ENCODE results near the gene SLCO3A1.

The SLCO3A1 gene

DNA sequence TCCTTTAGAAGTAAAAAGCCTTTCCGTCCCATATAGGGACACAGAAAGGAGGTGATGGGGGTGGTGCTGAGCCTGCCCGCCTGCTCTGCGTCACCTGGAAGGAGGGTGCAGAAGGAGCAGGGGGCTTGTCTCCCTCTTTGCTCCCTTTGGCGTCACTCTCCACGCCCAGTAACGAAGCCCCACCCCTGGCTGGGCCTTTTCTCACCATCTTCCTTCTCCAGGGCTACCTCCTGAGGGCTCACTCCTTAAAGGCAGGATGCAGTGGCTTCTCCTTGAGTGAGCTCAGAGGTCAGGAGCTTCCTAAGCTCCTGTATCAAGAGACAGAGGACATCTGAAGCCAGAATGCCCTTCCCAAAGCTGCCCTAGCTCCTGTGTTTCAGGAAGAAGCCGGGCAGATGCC is 31.5 kb downstream of the SLCO3A1 start:
- DNase-seq: no peak

DNA sequence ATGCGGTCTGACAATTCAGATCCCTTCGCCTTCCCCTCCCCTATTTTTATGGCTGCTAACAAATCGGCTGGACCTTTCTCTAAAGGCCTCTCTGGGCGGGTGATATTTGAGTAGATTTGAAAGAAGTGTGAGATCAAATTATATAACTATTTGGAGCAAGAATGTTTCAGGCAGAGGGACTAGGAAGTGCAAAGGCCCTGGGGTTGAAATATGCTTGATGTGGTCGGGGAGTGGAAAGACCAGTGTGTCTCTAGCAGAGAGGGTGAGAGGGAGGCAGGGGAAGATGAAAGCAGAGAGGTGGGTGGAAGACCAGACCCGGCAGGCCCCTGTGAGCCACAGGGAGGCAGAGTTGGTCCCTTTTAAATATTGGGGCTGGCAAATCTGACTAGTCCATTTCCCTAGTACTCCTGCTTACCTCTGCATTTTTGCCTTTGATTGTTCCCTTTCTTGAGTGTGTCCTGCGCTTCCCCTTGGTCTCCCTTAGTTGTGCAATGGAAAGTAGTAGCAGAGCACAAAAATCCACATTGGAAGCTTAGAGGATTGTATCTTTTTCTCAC is 32.3 kb downstream of the SLCO3A1 start:
- DNase-seq: no peak

DNA sequence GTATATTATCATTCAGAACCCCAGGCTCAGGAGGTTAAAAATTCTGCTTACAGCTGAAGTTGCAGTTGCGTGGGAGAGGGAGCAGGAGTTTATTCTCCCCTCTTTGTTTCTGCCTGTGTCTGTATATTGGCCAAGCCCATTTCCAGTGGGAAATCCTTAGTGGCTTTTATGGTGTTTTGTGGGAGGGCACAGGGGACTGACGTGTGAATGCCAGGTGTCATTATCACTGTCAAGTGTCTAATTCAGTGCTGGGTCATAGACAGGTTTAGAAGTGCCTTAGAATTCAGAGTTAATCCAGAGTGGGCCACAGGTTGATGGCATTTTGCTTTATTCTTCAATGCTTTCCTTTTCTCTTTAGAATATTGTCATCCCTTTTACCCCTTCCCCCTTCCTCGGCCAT is 33.4 kb downstream of the SLCO3A1 start:
- DNase-seq: no peak

DNA sequence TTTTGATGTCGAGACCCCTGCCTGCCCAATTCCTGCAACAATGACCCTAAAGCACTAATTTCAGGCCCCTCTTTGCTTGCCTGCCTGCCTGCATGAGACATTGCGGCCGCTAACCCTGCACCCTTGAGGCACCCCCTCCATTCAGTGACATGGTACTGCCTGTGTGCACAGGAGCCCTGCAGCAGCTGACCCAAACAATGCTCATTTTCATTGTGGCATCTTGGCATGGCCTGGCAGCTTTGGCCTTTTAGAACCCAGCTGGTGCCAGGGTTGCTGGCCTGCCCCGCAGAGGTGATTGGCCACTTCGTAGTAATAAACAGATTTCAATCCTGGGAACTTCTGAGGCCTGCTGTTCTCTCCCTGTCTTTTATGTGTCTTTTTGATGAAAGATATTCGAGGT is 33.8 kb downstream of the SLCO3A1 start:
- no peak for DNase-seq

DNA sequence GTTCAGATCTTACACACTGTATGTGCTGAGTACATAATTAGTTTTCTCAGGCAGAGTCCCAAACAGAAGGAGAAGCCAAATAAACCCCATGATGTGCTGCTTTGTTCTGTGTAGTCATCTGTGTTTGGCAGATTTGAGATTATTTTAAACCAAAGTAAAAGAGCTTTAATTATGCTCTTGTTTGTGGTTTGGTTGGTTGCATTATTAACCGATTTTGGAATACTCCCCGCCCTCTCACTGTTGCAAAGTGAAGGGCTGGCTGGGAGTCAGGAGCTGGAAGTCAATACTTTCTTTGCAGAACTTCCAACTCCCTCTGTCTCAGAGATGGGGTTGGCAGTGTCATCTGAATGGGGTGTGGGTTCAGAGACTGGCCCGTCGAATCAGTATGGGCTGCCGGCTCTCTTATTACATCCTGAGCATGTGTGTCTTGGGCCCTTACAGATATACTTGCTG is 34.4 kb downstream of the SLCO3A1 start:
- no peak for DNase-seq

DNA sequence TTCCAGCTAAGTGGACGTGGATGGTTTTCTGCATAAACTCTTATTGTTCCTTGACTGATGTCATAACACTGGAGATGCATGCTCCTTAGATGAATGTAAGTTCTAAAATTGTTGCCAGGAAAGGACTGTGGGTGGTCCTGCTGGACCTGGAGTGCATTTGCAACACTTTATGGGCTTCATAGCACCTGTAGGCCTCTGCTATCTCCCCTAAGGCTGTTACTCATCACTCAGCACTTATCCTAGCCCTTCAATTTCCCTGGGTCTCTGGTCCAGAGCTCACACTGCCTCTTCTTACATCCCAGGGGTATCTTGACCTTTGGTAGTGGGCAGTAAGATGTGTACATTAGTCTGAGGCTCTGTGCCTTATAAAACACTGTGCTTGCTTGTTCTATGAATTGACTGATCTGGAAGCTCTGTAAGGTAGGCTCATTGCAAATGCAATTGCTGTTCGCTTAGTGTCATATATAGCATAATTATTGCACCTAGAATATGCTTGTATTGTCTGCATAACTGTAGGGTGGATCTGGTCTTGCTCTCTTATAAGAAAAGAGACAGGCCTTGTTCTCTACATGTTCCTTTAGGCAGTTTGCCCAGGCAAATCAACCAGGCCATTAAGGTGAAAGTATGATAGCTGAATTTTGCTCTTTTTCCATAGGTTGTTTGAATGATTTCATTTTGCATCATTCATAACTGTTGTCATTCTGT is 35.8 kb downstream of the SLCO3A1 start:
- DNase-seq: no peak

DNA sequence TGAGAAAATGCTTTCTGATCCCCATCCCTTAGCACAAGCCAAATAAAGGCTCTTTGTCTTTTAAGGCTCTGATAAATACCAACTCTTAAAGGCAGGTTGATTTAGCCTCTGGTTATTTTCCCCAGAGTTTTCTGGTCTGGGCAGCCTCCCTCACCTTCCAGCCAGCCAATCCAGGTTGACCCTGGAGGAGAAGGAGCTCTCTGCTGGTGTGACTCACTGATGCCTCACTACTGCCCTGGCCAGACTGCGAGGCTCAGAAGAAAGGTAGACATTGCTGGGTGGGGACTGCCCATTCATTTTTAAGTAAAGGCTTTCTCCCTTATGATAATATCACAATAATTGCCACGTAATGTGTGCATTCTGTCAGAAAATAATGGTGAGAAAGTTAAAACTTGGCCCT is 37.1 kb downstream of the SLCO3A1 start:
- no peak for DNase-seq

DNA sequence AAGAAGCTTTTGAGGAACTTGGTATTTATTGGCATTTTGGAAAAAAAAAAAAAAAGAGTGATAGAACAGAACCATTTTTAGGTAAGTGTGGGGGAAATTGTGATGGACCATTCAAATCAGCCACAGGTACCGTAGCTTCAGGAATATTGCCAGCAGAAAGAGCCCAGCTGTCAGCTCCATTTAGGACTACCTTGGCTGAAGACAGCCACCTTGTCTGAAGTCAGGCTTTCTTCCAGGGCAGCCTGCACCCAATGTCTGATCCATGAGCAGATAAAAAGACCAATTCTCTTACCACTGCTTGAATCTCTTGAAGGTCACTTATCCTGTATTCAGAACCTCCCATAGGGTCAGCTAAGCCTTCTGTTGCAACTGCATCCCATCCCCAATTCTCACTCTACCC is 37.6 kb downstream of the SLCO3A1 start:
- DNase-seq: no peak

DNA sequence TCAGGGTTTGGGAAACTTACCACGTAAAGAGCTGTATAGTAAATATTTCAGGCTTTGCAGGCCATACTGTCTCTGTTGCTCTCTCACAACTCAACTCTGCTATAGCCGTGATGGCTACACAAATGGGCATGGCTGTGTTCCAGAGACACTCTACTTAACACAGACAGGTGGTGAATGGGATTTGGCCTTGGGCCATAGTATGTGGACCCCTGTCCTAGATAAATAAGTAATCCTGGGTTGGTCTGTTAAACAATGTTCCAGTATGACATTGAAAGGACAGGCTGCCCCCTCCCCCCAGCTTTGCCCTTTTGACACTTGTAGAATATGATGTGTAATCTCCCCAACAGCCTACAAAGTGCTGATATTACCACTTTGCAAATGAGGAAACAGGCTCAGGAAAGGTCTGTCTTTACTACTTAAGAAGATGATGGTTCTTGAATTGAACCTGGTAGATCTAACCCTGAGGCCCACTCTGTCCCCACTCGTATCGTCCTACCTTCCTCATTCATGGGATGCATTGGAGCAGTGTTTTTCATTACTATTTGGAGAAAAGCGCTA is 38.4 kb downstream of the SLCO3A1 start:
- no peak for DNase-seq

DNA sequence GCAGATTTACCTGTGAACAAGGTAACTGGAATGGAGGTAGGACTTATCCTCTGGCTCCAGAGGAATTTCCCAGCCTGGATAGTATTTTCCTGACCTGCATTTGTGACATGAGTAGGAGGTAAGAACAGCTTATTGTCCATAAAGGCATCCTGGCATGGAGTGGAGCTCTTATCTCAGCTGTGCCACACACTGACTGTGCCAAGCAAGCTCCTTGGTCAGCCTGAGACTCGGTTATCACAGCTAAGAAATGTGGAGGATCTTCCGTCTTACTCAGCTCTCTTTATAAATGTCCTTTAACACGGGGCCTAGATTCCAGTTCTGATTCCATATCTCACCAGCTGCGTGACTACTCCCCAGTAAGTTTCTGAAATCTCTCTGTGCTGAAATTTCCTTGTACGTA is 38.9 kb downstream of the SLCO3A1 start:
- no peak for DNase-seq

DNA sequence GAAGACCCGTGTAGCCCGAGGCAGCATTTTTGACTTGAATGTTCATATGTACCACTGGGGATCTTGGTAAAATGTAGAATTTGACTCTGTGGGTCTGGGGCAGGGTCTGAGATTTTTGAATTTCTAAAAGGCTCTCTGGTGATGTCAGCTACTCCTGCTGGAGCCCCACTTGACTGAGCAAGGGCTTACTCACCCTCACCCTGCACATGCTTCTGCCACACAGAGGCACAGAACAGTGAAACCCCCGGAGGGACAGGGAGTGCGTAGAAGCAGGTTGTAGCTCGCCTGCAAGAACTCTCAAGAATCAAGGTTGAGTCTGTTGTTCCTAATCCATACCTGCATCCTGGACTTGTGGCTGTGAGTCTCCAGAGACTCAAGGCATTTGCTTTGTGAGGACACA is 41.1 kb downstream of the SLCO3A1 start:
- DNase-seq: no peak

DNA sequence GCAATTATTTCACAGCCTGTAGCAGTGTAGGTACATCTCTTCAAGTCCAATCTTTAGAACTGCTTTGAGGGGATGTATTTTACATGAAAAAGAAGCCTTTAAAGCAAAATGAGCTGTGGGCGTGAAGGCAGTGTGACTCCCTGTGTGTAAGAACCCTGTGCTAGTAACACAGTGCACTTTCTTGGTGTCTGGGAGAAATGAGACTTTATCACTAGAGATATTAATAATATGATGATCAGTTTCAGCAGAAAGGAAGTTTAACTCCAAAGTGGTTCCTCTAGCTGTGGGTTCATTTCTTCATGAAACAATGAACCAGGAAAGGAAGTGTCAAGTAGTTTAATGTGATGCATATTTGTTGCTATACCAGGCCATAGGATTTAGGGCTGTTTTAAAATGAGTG is 41.5 kb downstream of the SLCO3A1 start:
- DNase-seq: no peak

DNA sequence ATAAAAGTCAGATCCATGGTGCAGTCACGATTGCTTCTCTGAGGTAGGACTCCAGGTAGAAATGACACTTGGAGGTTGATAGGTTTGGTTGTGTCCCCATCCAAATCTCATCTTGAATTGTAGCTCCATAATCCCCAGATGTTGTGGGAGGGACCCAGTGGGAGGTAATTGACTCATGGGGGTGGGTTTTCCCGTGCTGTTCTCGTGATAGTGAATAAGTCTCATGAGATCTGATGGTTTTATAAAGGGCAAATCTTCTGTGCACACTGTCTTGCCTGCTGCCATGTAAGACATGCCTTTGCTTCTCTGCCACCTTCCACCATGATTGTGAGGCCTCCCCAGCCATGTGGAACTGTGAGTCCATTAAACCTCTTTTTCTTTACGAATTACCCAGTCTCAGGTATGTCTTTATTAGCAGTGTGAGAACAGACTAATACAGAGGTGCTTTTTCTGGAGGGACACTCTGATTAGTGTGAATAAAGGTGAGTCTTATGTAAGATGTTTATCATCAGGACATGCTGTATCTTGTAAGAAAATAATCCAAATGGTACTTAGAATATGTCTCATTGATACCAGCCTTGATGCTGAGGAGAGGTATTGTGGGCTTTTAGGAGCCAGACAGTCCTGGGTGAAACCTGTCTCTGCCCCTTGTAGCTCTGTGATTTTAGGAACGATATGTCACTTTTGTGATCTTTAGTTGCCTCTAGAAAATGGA is 43.0 kb downstream of the SLCO3A1 start:
- no peak for DNase-seq

DNA sequence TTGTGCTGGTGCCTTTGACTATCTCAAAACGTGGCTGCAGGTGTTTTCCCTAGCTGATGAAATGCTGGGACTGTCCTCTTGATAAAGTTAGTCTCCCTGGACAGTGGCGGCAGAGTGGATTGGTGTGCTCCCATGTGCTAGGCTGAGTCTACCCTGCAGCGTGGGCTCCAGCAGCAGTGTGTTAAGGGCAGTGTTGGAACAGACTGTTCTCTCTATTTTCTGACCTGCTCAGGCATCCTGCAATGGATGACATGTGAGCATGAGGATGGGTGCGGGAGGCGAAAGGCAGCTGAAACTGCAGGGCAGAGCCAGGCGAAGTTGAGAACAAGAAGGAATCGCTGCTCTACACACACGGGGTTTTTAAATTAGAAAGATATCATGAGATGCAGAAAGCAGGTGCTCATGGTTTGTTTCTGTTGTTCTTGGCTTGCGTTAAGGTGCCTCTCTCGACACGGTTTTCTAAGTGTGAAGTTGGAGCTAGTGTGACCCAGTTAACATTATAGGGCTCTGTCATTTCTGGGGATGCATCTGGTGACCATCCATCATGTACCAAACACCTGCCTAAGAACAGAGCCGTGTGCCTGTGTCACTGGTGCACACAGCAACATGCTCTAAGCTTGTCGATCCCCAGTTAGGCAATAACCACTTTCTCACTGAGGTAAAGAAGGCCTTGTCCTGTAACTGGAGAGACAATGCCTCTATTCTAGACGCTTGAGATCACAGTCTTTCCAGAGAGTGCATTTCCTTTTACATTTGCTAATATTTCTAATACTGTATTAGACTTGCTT is 44.3 kb downstream of the SLCO3A1 start:
- DNase-seq: no peak

DNA sequence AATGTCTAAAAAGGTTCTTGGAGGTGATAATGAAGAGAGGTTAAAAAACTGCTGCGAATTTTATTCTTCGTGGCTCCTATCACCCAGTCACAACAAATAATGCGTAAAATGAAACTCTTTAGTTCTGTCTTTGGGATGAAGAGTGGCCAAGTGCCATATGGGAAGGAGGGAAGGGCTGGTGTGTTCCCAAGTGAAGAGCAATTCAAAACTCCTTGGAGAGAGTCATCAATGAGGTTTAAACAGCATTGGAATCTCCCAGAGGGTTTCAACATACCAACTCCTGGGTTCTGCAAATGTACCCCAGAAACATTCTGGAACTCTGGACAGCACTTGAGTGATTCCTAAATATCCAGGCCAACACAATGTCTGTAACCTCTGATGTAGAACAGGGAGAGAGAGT is 45.3 kb downstream of the SLCO3A1 start:
- DNase-seq: no peak

DNA sequence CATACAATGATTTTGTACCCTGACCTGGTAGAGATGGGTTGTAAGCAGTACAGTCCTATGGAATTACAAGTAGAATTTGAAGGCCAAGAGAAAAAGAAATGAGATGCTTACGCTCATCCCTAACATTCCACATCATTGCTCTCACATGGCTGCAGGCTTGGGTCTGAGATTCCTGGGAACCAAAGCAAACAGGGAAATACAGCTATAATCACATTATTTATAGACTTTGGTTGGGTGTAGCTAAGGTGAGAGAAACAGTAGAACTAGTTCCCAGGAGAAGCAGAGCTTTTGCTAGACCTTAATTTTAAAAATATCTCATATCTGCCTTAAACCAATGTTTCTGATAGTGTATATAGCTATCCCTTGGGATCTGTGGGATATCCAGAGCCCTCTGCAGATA is 51.4 kb downstream of the SLCO3A1 start:
- no peak for DNase-seq

DNA sequence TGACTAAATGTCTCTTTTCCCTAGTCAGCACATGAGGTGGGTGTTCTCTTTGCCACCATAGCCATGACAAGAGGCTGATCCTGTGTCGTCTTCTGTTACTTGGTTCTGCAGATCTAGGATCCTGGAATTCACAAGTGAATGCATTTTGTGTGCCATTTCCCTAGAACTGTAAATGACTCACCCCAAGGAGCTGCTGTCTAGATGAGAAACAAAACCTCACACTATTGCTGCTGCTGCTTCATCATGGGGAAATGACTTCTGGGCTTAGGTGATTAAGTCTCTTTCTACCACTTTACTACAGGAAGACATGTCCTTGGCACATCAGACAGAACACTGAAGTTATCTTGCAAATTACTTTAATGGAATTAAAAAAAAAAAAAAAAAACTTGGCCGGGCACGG is 54.9 kb downstream of the SLCO3A1 start:
- DNase-seq: no peak

DNA sequence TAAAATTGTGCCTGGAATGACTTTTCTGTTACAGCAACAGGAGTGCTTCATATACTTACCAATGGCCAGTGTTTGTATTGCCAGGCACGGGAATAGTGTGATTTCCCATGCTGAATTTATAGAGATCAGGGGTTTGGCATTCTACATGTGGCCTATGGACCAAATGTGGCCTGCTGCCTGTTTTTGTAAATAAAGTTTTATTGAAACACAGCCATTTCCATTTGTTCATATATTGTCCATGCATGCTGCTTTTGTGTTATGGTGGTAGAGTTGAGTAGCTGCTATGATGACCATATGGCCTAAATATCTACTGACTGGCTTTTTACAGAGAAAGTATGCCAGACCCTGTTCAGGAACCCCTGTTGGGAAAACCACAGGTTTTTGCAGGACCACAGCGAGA is 55.6 kb downstream of the SLCO3A1 start:
- DNase-seq: no peak

DNA sequence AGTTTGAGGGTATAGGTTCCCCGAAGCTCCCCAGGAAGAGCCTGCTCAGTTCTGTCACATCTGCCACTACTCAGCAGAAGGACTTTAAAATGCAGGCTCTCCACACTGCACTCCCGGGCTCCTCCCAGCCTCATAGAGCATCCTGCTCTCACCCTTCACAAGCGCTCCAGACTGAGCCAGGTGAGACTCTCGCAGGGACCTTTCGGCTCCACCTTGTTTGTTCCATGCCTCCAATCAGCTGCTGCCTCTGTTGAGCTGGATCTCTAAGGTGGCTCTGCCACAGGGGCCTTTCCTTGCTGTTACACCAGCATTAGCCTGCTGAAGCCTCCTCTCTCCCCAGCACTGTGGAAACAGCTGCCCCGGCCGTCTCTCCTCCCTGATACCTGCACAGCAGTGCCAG is 56.1 kb downstream of the SLCO3A1 start:
- no peak for DNase-seq

DNA sequence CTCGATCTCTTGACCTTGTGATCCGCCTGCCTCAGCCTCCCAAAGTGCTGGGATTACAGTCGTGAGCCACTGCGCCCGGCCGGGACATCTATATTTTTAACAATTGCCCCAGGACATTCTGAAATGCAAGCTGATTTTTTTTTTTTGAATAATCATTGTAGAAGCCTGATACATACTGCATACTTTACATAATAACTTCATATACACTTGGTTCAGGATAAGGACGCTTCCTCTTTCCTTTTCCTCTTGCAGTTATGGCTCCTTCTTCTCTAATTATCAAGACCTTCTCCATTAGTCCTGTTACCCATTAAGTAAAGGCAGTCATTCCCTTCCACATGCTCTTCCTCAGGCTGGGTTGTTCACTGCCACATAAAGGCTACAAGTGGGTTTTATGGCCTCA is 58.3 kb downstream of the SLCO3A1 start:
- DNase-seq: no peak

DNA sequence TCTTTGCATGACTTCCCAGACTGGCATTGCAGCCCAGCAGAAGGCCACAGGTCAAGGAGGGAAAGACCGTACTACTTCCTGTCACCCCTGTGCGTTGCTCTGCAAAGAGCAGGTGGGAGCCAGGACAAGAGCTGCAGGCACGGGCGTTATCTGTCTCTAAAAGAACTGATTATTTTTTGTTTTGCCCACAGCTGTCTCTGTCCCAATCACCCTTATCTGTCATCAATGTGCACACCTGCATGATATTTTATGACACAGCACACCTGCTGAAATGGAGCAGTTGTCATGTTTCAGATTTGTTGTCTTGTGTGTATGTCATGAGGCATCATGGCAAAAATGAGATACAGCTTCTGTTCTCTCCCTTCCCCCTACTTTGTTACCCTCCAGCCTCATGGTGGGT is 58.8 kb downstream of the SLCO3A1 start:
- DNase-seq: no peak

DNA sequence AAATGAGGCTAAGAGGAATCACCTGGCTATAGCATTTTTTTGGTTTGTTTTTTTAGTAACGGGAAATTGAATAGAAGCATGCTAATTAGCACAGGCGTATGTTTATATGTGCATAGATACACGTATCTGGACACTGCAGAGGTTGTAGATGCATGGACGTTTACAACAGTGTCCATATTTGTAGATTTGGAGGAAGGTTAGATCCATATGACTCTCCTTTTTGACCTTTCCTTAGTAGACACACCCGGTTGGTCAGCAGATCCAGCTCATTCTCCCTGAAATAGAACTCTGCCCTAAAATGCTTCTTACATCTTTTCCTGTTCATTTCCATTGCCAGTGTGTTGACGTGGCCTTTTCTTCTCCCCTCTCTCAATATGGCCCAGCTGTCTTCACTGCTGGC is 60.1 kb downstream of the SLCO3A1 start:
- DNase-seq: no peak

DNA sequence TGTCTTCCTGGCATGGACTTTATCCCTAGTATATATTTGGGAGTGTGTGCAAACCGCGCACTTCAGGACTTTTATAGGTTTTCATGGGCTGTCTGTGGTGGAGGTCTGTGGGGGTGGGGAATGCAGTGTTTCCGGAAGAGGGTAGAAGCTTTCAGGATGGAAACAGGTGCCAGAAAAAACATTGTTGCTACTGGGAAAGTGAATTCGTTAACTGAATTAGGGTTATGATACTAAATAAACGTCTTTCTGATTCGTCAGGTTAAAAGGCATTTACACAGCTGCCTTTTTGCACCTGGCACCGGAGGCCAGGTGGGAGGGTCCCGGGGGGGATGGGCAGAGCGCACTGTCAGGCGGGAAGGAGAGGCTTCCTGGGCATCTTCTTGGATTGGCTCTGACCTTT is 62.1 kb downstream of the SLCO3A1 start:
- DNase-seq: no peak
